ENCODE results near the gene ENPP3. TPM values are rescaled to one million over a fixed set of nuclear protein-coding genes. Genes with fewer than 3 reads are reported as not detected.

The ENPP3 gene
- 1.0 TPM for total RNA-seq

GRCh38 chr6:131636880-131637792, at the start of gene ENPP3:
Gene ENPP3 (plus strand): TSS chr6:131637302. CDS start chr6:131637385, 83 bp downstream.
- no peak within 1 kb of the TSS for H3K4me3 ChIP-seq (ENCODE audit: low read length in 3 of 3)
- H3K9me3 ChIP-seq (ENCODE audit: control insufficient read depth in 3 of 3, low read length in 3 of 3) = no peaks in the 10 kb centered on the region
- no peak within 1 kb of the TSS for H3K27ac ChIP-seq (ENCODE audit: low read depth, low read length)
- no peaks in the 10 kb centered on the region for H3K4me1 ChIP-seq (ENCODE audit: control insufficient read depth in 3 of 3, insufficient read depth in 3 of 3, low read length in 3 of 3)
- no peak within 1 kb of the TSS for H3K9ac ChIP-seq (ENCODE audit: low read depth in 1 of 3, low read length in 3 of 3)
- H3K27me3 ChIP-seq (ENCODE audit: control insufficient read depth in 3 of 3, insufficient read depth in 3 of 3, low read length in 3 of 3) = no peaks in the 10 kb centered on the region
- H3K36me3 ChIP-seq (ENCODE audit: control insufficient read depth in 3 of 3, insufficient read depth in 3 of 3, low read length in 3 of 3) = no peaks in the 10 kb centered on the region

DNA sequence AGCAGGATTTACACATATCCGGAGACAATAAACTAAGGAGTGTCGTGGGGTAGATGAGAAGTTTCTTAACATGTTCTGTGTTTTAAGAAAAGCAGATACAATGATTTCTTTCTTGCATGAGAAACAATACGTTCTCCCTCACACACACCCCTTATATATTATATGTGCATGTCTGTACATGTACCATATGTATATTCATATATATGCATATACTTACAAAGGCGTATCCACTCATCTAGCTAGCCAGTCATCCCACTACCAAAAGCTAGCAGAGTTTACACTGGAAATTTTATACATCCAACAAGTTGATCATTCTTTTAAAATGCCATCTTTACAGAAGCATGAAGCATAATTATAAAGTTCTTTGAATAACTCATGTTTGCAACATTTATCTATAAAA, 49.2 kb upstream of the ENPP3 start:
- Histone ChIP-seq H3K36me3 (ENCODE audit: control insufficient read depth in 3 of 3, insufficient read depth in 3 of 3, low read length in 3 of 3) (peaks cover 38 to 67% (median 44%) of the 10 kb centered on the region in 3 donors), H3K9ac (ENCODE audit: low read depth in 1 of 3, low read length in 3 of 3) (no peak overlapping the region), H3K27ac (ENCODE audit: low read depth, low read length) (no peak overlapping the region), H3K4me1 (ENCODE audit: control insufficient read depth in 3 of 3, insufficient read depth in 3 of 3, low read length in 3 of 3) (no peaks in the 10 kb centered on the region), H3K4me3 (ENCODE audit: low read length in 3 of 3) (no peak overlapping the region), H3K9me3 (ENCODE audit: control insufficient read depth in 3 of 3, low read length in 3 of 3) (no peaks in the 10 kb centered on the region), H3K27me3 (ENCODE audit: control insufficient read depth in 3 of 3, insufficient read depth in 3 of 3, low read length in 3 of 3) (no peaks in the 10 kb centered on the region)

DNA sequence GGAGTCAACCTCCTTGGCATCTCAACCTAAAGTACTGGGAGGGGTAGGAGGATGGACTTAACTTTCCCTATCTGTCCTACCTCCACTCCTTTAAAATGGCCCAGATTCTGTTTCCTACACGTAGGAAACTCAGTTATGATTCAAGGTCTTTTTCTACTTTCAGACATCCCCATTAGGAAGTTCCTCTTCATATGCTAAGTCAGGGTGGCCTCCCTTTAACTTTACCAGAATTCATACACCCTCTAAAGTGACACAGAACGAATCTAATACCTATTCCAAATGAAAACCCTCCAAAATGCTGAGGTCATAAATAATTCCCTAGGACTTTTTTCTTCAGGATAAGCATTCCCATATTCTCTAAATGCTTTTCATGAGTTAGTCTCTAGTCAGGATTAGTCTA, 48.5 kb upstream of the ENPP3 start:
- Histone ChIP-seq H3K4me1 (ENCODE audit: control insufficient read depth in 3 of 3, insufficient read depth in 3 of 3, low read length in 3 of 3) (no peaks in the 10 kb centered on the region), H3K9ac (ENCODE audit: low read depth in 1 of 3, low read length in 3 of 3) (no peak overlapping the region), H3K36me3 (ENCODE audit: control insufficient read depth in 3 of 3, insufficient read depth in 3 of 3, low read length in 3 of 3) (peaks cover 33 to 66% (median 44%) of the 10 kb centered on the region in 3 donors), H3K9me3 (ENCODE audit: control insufficient read depth in 3 of 3, low read length in 3 of 3) (no peaks in the 10 kb centered on the region), H3K27ac (ENCODE audit: low read depth, low read length) (no peak overlapping the region), H3K4me3 (ENCODE audit: low read length in 3 of 3) (no peak overlapping the region), H3K27me3 (ENCODE audit: control insufficient read depth in 3 of 3, insufficient read depth in 3 of 3, low read length in 3 of 3) (no peaks in the 10 kb centered on the region)

GRCh38 chr6:131592935-131593334, 44.2 kb upstream of the ENPP3 start:
- H3K27me3 ChIP-seq (ENCODE audit: control insufficient read depth in 3 of 3, insufficient read depth in 3 of 3, low read length in 3 of 3) = no peaks in the 10 kb centered on the region
- H3K9ac ChIP-seq (ENCODE audit: low read depth in 1 of 3, low read length in 3 of 3) = no peak overlapping the region
- H3K9me3 ChIP-seq (ENCODE audit: control insufficient read depth in 3 of 3, low read length in 3 of 3) = no peaks in the 10 kb centered on the region
- H3K4me3 ChIP-seq (ENCODE audit: low read length in 3 of 3) = no peak overlapping the region
- no peak overlapping the region for H3K27ac ChIP-seq (ENCODE audit: low read depth, low read length)
- no peaks in the 10 kb centered on the region for H3K4me1 ChIP-seq (ENCODE audit: control insufficient read depth in 3 of 3, insufficient read depth in 3 of 3, low read length in 3 of 3)
- peaks cover 45 to 75% (median 57%) of the 10 kb centered on the region in 3 donors for H3K36me3 ChIP-seq (ENCODE audit: control insufficient read depth in 3 of 3, insufficient read depth in 3 of 3, low read length in 3 of 3)

DNA sequence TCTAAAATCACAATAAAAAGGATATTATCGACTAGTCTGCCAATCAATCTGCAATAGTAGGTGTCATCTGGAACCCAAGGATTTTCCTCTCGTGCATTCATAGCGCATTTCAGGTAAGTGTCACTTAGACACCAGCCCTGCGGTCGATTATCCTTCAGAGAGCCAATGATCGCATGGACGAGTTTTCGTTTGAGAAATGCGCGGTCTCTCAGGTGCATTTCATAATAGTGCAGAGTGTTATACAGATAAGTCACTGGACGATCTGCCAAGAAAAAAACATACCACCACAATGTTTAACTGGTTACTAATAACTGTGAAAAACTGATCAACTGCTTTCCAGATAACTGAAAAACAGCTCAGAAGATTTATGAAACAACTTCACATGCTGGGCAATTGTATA, 43.0 kb upstream of the ENPP3 start:
- Histone ChIP-seq H3K27me3 (ENCODE audit: control insufficient read depth in 3 of 3, insufficient read depth in 3 of 3, low read length in 3 of 3) (no peaks in the 10 kb centered on the region), H3K9ac (ENCODE audit: low read depth in 1 of 3, low read length in 3 of 3) (no peak overlapping the region), H3K27ac (ENCODE audit: low read depth, low read length) (no peak overlapping the region), H3K9me3 (ENCODE audit: control insufficient read depth in 3 of 3, low read length in 3 of 3) (no peaks in the 10 kb centered on the region), H3K4me3 (ENCODE audit: low read length in 3 of 3) (no peak overlapping the region), H3K4me1 (ENCODE audit: control insufficient read depth in 3 of 3, insufficient read depth in 3 of 3, low read length in 3 of 3) (no peaks in the 10 kb centered on the region), H3K36me3 (ENCODE audit: control insufficient read depth in 3 of 3, insufficient read depth in 3 of 3, low read length in 3 of 3) (peaks cover 51 to 75% (median 58%) of the 10 kb centered on the region in 3 donors)

DNA sequence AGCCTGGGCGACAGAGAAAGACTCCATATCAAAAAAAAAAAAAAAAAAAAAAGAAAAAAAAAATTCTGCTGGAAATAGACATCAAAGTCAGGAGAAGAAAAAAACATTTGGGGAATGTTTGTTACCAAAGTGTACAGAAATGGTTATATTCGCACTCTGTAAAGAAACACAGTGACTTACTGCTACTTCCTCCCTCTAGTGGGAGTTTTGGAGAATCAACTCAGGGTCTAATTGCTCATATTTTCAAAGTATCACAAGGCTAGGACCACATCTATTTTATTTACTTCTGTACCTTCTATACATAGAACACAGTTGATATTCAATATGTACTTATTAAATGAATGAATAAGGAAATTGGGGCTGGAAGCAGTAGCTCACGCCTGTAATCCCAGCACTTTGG, 39.7 kb upstream of the ENPP3 start:
- no peak overlapping the region for H3K9ac ChIP-seq (ENCODE audit: low read depth in 1 of 3, low read length in 3 of 3)

GRCh38 chr6:131600716-131601115, 36.4 kb upstream of the ENPP3 start:
- no peaks in the 10 kb centered on the region for H3K9me3 ChIP-seq (ENCODE audit: control insufficient read depth in 3 of 3, low read length in 3 of 3)
- no peaks in the 10 kb centered on the region for H3K4me1 ChIP-seq (ENCODE audit: control insufficient read depth in 3 of 3, insufficient read depth in 3 of 3, low read length in 3 of 3)
- H3K27me3 ChIP-seq (ENCODE audit: control insufficient read depth in 3 of 3, insufficient read depth in 3 of 3, low read length in 3 of 3) = no peaks in the 10 kb centered on the region
- no peak overlapping the region for H3K27ac ChIP-seq (ENCODE audit: low read depth, low read length)
- peaks cover 34 to 79% (median 71%) of the 10 kb centered on the region in 3 donors for H3K36me3 ChIP-seq (ENCODE audit: control insufficient read depth in 3 of 3, insufficient read depth in 3 of 3, low read length in 3 of 3)
- no peak overlapping the region for H3K4me3 ChIP-seq (ENCODE audit: low read length in 3 of 3)
- no peak overlapping the region for H3K9ac ChIP-seq (ENCODE audit: low read depth in 1 of 3, low read length in 3 of 3)

More for the DNA sequence above, 39.7 kb upstream of the ENPP3 start:
- no peak overlapping the region for H3K4me3 ChIP-seq (ENCODE audit: low read length in 3 of 3)
- H3K36me3 ChIP-seq (ENCODE audit: control insufficient read depth in 3 of 3, insufficient read depth in 3 of 3, low read length in 3 of 3) = peaks cover 39 to 80% (median 65%) of the 10 kb centered on the region in 3 donors
- no peak overlapping the region for H3K27ac ChIP-seq (ENCODE audit: low read depth, low read length)
- H3K4me1 ChIP-seq (ENCODE audit: control insufficient read depth in 3 of 3, insufficient read depth in 3 of 3, low read length in 3 of 3) = no peaks in the 10 kb centered on the region
- no peaks in the 10 kb centered on the region for H3K9me3 ChIP-seq (ENCODE audit: control insufficient read depth in 3 of 3, low read length in 3 of 3)
- no peaks in the 10 kb centered on the region for H3K27me3 ChIP-seq (ENCODE audit: control insufficient read depth in 3 of 3, insufficient read depth in 3 of 3, low read length in 3 of 3)

- H3K27me3 ChIP-seq (ENCODE audit: control insufficient read depth in 3 of 3, insufficient read depth in 3 of 3, low read length in 3 of 3) = no peaks in the 10 kb centered on the region
- no peak overlapping the region for H3K27ac ChIP-seq (ENCODE audit: low read depth, low read length)
- peaks cover 34 to 83% (median 79%) of the 10 kb centered on the region in 3 donors for H3K36me3 ChIP-seq (ENCODE audit: control insufficient read depth in 3 of 3, insufficient read depth in 3 of 3, low read length in 3 of 3)
- H3K4me1 ChIP-seq (ENCODE audit: control insufficient read depth in 3 of 3, insufficient read depth in 3 of 3, low read length in 3 of 3) = no peaks in the 10 kb centered on the region
- no peaks in the 10 kb centered on the region for H3K9me3 ChIP-seq (ENCODE audit: control insufficient read depth in 3 of 3, low read length in 3 of 3)
- no peak overlapping the region for H3K9ac ChIP-seq (ENCODE audit: low read depth in 1 of 3, low read length in 3 of 3)
- H3K4me3 ChIP-seq (ENCODE audit: low read length in 3 of 3) = no peak overlapping the region
Observed at GRCh38 chr6:131602781-131603312, 34.3 kb upstream of the ENPP3 start.

- Histone ChIP-seq H3K4me3 (ENCODE audit: low read length in 3 of 3) (no peak overlapping the region), H3K9me3 (ENCODE audit: control insufficient read depth in 3 of 3, low read length in 3 of 3) (no peaks in the 10 kb centered on the region), H3K27ac (ENCODE audit: low read depth, low read length) (no peak overlapping the region), H3K36me3 (ENCODE audit: control insufficient read depth in 3 of 3, insufficient read depth in 3 of 3, low read length in 3 of 3) (peaks cover 23 to 67% (median 59%) of the 10 kb centered on the region in 3 donors), H3K9ac (ENCODE audit: low read depth in 1 of 3, low read length in 3 of 3) (no peak overlapping the region), H3K4me1 (ENCODE audit: control insufficient read depth in 3 of 3, insufficient read depth in 3 of 3, low read length in 3 of 3) (no peaks in the 10 kb centered on the region), H3K27me3 (ENCODE audit: control insufficient read depth in 3 of 3, insufficient read depth in 3 of 3, low read length in 3 of 3) (no peaks in the 10 kb centered on the region)
Observed at GRCh38 chr6:131613296-131613925, 23.7 kb upstream of the ENPP3 start.

DNA sequence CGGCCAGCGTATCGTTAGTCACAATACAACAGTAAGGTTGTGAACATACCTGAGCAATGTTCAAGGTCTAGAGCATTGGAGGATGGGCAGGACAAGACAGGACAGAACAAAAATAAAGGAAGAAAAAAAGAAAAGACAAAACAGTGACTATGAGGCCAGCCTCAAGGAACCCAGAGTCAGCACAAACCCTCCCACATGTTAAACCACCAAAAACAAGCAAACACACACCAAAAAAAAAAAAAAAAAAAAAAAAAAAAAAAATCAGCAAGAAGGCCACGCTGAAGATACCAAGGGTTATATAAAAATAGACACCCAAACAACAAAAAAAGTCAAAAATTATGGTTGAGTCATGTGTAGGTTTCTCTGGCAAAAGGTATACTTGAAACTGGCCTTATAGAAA, 21.8 kb upstream of the ENPP3 start:
- H3K4me3 ChIP-seq (ENCODE audit: low read length in 3 of 3) = no peak overlapping the region
- peaks cover 35 to 77% (median 64%) of the 10 kb centered on the region in 3 donors for H3K36me3 ChIP-seq (ENCODE audit: control insufficient read depth in 3 of 3, insufficient read depth in 3 of 3, low read length in 3 of 3)
- H3K27me3 ChIP-seq (ENCODE audit: control insufficient read depth in 3 of 3, insufficient read depth in 3 of 3, low read length in 3 of 3) = no peaks in the 10 kb centered on the region
- H3K9ac ChIP-seq (ENCODE audit: low read depth in 1 of 3, low read length in 3 of 3) = no peak overlapping the region
- H3K4me1 ChIP-seq (ENCODE audit: control insufficient read depth in 3 of 3, insufficient read depth in 3 of 3, low read length in 3 of 3) = no peaks in the 10 kb centered on the region
- no peak overlapping the region for H3K27ac ChIP-seq (ENCODE audit: low read depth, low read length)
- H3K9me3 ChIP-seq (ENCODE audit: control insufficient read depth in 3 of 3, low read length in 3 of 3) = no peaks in the 10 kb centered on the region
